Type B pancreatic cell (in vitro differentiated cells): Measurements from ENCODE around the gene CCNL2. TPM values are rescaled to one million over a fixed set of nuclear protein-coding genes. Genes with fewer than 3 reads are reported as not detected.
"Not testable (repeated sequence)": the region's sequence is repeated elsewhere in the genome, so short reads cannot be mapped to it uniquely, and the experiment has no call there.

ENCODE experiments used
- DNase-seq: peaks from one replicate; pipeline ENCODE4 v3.0.0; 2021; ENCODE audit warnings: mixed read lengths; ENCODE audit not compliant: unreplicated experiment; ENCODE audit errors: extremely low spot score
- H3K27ac Mint-ChIP-seq: 2 replicates; pipeline ENCODE4 v1.8.0; 2021; ENCODE audit warnings: mild to moderate bottlenecking, mixed read lengths
- H3K27me3 Mint-ChIP-seq: 2 replicates; pipeline ENCODE4 v1.8.0; 2021; ENCODE audit warnings: mixed read lengths
- H3K36me3 Mint-ChIP-seq: 2 replicates; pipeline ENCODE4 v1.8.0; 2021; ENCODE audit warnings: mixed read lengths
- H3K4me1 Mint-ChIP-seq: one replicate; pipeline ENCODE4 v1.8.0; 2021; ENCODE audit warnings: mixed read lengths; ENCODE audit not compliant: unreplicated experiment
- H3K4me3 Mint-ChIP-seq: 2 replicates; pipeline ENCODE4 v1.8.0; 2021; ENCODE audit warnings: mild to moderate bottlenecking, mixed read lengths
- H3K9me3 Mint-ChIP-seq: 2 replicates; pipeline ENCODE4 v1.8.0; 2021; ENCODE audit warnings: mixed read lengths
- CTCF ChIP-seq: fragments of 200-600 bp; sonication (generic); conservative IDR thresholded peaks from 2 replicates; pipeline ENCODE4 v1.5.0; 2021; ENCODE audit warnings: antibody characterized with exemption, mild to moderate bottlenecking
- total RNA-seq: library from RNA; stranded (reverse); gene quantifications from 2 replicates; pipeline ENCODE4 v1.2.1, GENCODE V29; 2021; ENCODE audit warnings: low replicate concordance

Gene CCNL2
- total RNA-seq, 1 donor from 2014 or later, result 298 TPM

DNA sequence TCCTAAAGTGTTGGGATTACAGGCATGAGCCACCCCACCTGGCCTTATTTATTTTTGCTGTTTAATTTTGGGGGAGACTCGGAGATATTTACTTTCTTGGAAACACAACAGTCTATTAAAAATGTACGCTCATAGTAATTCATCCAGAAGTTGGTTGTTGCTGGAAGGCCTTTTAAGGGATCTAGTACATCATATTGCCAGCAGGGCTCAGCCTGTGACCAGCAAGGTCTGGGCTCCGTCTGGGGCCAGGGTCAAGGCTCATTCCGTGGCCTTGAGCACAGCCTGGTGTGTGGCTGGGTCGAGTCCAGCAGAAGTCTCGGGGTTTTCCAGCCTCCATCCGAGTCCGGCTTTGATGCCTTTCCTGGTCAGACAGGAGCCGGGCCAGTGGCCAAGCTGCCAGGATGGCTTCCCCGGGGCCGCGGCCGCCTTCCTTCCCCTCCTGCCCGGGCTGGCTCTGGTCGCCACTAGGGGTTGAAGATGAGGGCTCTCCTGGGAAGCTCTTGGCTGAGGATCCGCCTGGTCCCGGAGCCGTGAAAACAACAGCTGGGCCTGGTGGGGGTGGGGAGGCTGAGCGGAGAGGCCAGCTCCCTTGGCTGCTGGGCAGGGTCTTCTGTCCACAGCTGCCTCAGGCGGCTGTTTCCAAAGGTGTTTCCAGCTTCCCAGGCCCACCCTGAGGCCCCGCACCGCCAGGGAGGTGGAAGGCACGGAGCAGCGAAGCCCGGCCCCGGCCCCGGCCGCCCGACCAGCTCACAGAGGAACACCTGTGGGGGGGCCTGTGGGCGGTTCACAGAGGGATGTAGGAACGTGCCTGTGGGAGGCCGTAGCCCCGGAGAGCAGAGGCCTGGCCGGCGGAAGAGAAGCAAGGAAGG lies 31.2 kb upstream of the CCNL2 start:
- peak; percentile 72 for DNase-seq
- Mint-ChIP-seq H3K9me3 (no peaks in the 10 kb centered on the region), H3K36me3 (no peaks in the 10 kb centered on the region), H3K27ac (peak overlapping the region; percentile 66), H3K27me3 (no peaks in the 10 kb centered on the region), H3K4me1 (peaks cover 9% of the 10 kb centered on the region), H3K4me3 (peak overlapping the region; percentile 51)
- TF ChIP-seq CTCF, result peak; percentile 59

- peak overlapping the region; percentile 66 for H3K27ac Mint-ChIP-seq
Measured at GRCh38 chr1:1429671-1430073, 30.5 kb upstream of the CCNL2 start.

GRCh38 chr1:1428967-1429366 lies 29.8 kb upstream of the CCNL2 start:
- not testable (repeated sequence) for H3K27ac Mint-ChIP-seq, H3K27me3 Mint-ChIP-seq

More at GRCh38 chr1:1429671-1430073, 30.5 kb upstream of the CCNL2 start:
- H3K36me3 Mint-ChIP-seq, result no peaks in the 10 kb centered on the region
- no peak for TF ChIP-seq CTCF
- H3K9me3 Mint-ChIP-seq, result no peaks in the 10 kb centered on the region
- peak overlapping the region; percentile 51 for H3K4me3 Mint-ChIP-seq
- DNase-seq, result no peak
- no peaks in the 10 kb centered on the region for H3K27me3 Mint-ChIP-seq
- peaks cover 9% of the 10 kb centered on the region for H3K4me1 Mint-ChIP-seq

GRCh38 chr1:1428174-1428573 lies 29.0 kb upstream of the CCNL2 start:
- peaks cover 10% of the 10 kb centered on the region for H3K4me1 Mint-ChIP-seq
- no peaks in the 10 kb centered on the region for H3K9me3 Mint-ChIP-seq
- no peak for TF ChIP-seq CTCF
- no peak for DNase-seq
- peak overlapping the region; percentile 71 for H3K4me3 Mint-ChIP-seq
- H3K36me3 Mint-ChIP-seq, result no peaks in the 10 kb centered on the region
- peak overlapping the region; percentile 47 for H3K27ac Mint-ChIP-seq
- H3K27me3 Mint-ChIP-seq, result no peaks in the 10 kb centered on the region

More at GRCh38 chr1:1428967-1429366, 29.8 kb upstream of the CCNL2 start:
- H3K36me3 Mint-ChIP-seq, H3K4me1 Mint-ChIP-seq, H3K9me3 Mint-ChIP-seq, DNase-seq, H3K4me3 Mint-ChIP-seq: not testable (repeated sequence)

- H3K9me3 Mint-ChIP-seq, result no peaks in the 10 kb centered on the region
- no peaks in the 10 kb centered on the region for H3K36me3 Mint-ChIP-seq
- no peak overlapping the region for H3K27ac Mint-ChIP-seq
- peaks cover 14% of the 10 kb centered on the region for H3K4me1 Mint-ChIP-seq
- no peaks in the 10 kb centered on the region for H3K27me3 Mint-ChIP-seq
- H3K4me3 Mint-ChIP-seq, result no peak overlapping the region
- TF ChIP-seq CTCF, result no peak
- no peak for DNase-seq
Measured at GRCh38 chr1:1427820-1428148, 28.6 kb upstream of the CCNL2 start.

- Mint-ChIP-seq H3K4me3 (no peak overlapping the region), H3K36me3 (no peaks in the 10 kb centered on the region), H3K9me3 (no peaks in the 10 kb centered on the region), H3K27me3 (no peaks in the 10 kb centered on the region), H3K4me1 (peaks cover 17% of the 10 kb centered on the region), H3K27ac (no peak overlapping the region)
- DNase-seq, result no peak
- no peak for TF ChIP-seq CTCF
Measured at GRCh38 chr1:1427106-1427819, 28.1 kb upstream of the CCNL2 start.
